GM12865 (cell line): Measurements from ENCODE around the gene ELOVL1.
A peak's percentile ranks its signal among the peaks of the same experiment; 100 is the strongest.

Experiments used
- DNase-seq: peaks from one replicate; pipeline ENCODE4 v3.0.0; 2010; ENCODE audit warnings: low read depth
- H3K4me3 ChIP-seq: 2 replicates; pipeline ENCODE4 v1.5.1; 2011; ENCODE audit warnings: mild to moderate bottlenecking, low read depth, low read length, control low read depth
- CTCF ChIP-seq: IDR thresholded peaks from 2 replicates; pipeline ENCODE4 v1.5.1; 2011; ENCODE audit warnings: low read length, control low read depth, low read depth, inconsistent platforms; ENCODE audit not compliant: insufficient read depth; ENCODE audit errors: missing control alignments

The ELOVL1 gene

GRCh38 chr1:43363935-43364525 is 3.8 kb downstream of the ELOVL1 start:
- DNase-seq, result no peak
- TF ChIP-seq CTCF, result no peak
- no peak overlapping the region for H3K4me3 ChIP-seq

- TF ChIP-seq CTCF, result no peak
- H3K4me3 ChIP-seq, result no peak overlapping the region
- DNase-seq, result no peak
Measured at GRCh38 chr1:43363283-43363934, 4.4 kb downstream of the ELOVL1 start.

GRCh38 chr1:43360616-43361015 is 7.2 kb downstream of the ELOVL1 start:
- no peak for TF ChIP-seq CTCF
- peak overlapping the region; percentile 96 for H3K4me3 ChIP-seq
- DNase-seq, result no peak

- TF ChIP-seq CTCF, result no peak
- H3K4me3 ChIP-seq, result peak overlapping the region; percentile 96
- no peak for DNase-seq
Measured at GRCh38 chr1:43359696-43360095, 8.1 kb downstream of the ELOVL1 start.

- DNase-seq, result peak; percentile 98
- TF ChIP-seq CTCF, result no peak
Measured at GRCh38 chr1:43358746-43359693, 8.8 kb downstream of the ELOVL1 start, which contains the start of gene CDC20. TSS of gene CDC20 (plus strand) at chr1:43358981. CDS start at chr1:43359216, 235 bp downstream.

GRCh38 chr1:43358121-43358745 is 9.6 kb downstream of the ELOVL1 start:
- peak; percentile 45 for TF ChIP-seq CTCF
- peak overlapping the region; percentile 84 for H3K4me3 ChIP-seq
- peak; percentile 76 for DNase-seq

More at GRCh38 chr1:43358746-43359693, 8.8 kb downstream of the ELOVL1 start, which contains the start of gene CDC20:
- peak within 1 kb of the TSS; percentile 96 for H3K4me3 ChIP-seq
